Endothelial cell of umbilical vein (primary cell): Measurements from ENCODE around the gene SRSF1. TPM values are rescaled to one million over a fixed set of nuclear protein-coding genes. Genes with fewer than 3 reads are reported as not detected.

Experiments used
- BruUV-seq: library from RNA; stranded (reverse); fragments of 400-500 nt; replicated peaks from 2 replicates; lab custom pipeline; 2021; lab: Mats Ljungman, UMichigan
- CTCF ChIA-PET: fragments of 300-600, 350-600 bp; sonication (Branson Sonifier 250); formaldehyde crosslinking; loops from one replicate; lab custom pipeline; 2021; ENCODE audit warnings: antibody characterized with exemption, inconsistent platforms; lab: Charles Lee
- POLR2A ChIA-PET: fragments of 300-600, 350-600 bp; sonication (Branson Sonifier 250); formaldehyde crosslinking; loops from one replicate; lab custom pipeline; 2021; ENCODE audit warnings: antibody characterized with exemption, inconsistent platforms; lab: Charles Lee
- DNase-seq: peaks from one replicate; pipeline ENCODE4 v3.0.0-alpha.2; 2011; ENCODE audit warnings: low read depth, low spot score
- FAIRE-seq: peaks from 2 replicates; lab custom pipeline; 2011; peaks lifted over from hg19 to GRCh38; lab: Jason Lieb, UNC
- H2AFZ ChIP-seq: 2 replicates; pipeline ENCODE4 v1.6.0; 2012; ENCODE audit warnings: low read depth, low read length, control low read depth, inconsistent platforms
- H3K27ac ChIP-seq: 2 replicates; pipeline ENCODE4 v1.5.1; 2011; ENCODE audit warnings: low read depth, mild to moderate bottlenecking, control low read depth, low read length, moderate library complexity; ENCODE audit not compliant: insufficient read depth
- H3K27me3 ChIP-seq, 2 experiments: 2 replicates each; pipeline versions ENCODE4 v1.6.0 to v1.6.1; 2011; ENCODE audit warnings: low read length in 2 of 2, mixed read lengths in 1 of 2; ENCODE audit not compliant: control insufficient read depth in 2 of 2, insufficient read depth in 2 of 2
- H3K36me3 ChIP-seq, 2 experiments: 2 replicates in 1 of 2; 3 replicates in 1 of 2; pipeline ENCODE4 v1.5.1; 2011; ENCODE audit warnings: low read length in 2 of 2, mild to moderate bottlenecking in 1 of 2, moderate library complexity in 1 of 2; ENCODE audit not compliant: control insufficient read depth in 2 of 2, insufficient read depth in 2 of 2; ENCODE audit errors: extremely low read depth in 1 of 2
- H3K4me1 ChIP-seq: 3 replicates; pipeline ENCODE4 v1.5.1; 2011; ENCODE audit warnings: mild to moderate bottlenecking, low read length; ENCODE audit not compliant: control insufficient read depth, insufficient read depth; ENCODE audit errors: extremely low read depth
- H3K4me2 ChIP-seq: 2 replicates; pipeline ENCODE4 v1.6.1; 2011; ENCODE audit warnings: low read length, control low read depth, mixed read lengths; ENCODE audit not compliant: insufficient read depth
- H3K4me3 ChIP-seq, 3 experiments: fragments of 200-600 bp in 1 of 3; sonication (generic), shearing (Covaris generic) in 1 of 3; replicated peaks in 1 of 3; 2 replicates each; pipeline ENCODE4 v1.5.1; 2011 to 2016; ENCODE audit warnings: control low read depth in 3 of 3, low read length in 3 of 3, mild to moderate bottlenecking in 2 of 3, inconsistent platforms in 1 of 3, low read depth in 1 of 3, moderate library complexity in 1 of 3; ENCODE audit not compliant: insufficient read depth in 1 of 3
- H3K79me2 ChIP-seq: 2 replicates; pipeline ENCODE4 v1.6.0; 2012; ENCODE audit warnings: low read length, inconsistent platforms; ENCODE audit not compliant: control insufficient read depth, insufficient read depth
- H3K9ac ChIP-seq: replicated peaks from 2 replicates; pipeline ENCODE3; 2011; ENCODE audit warnings: low read length, control low read depth; ENCODE audit not compliant: insufficient read depth; ENCODE audit errors: extremely low read depth
- H3K9me1 ChIP-seq: replicated peaks from 3 replicates; pipeline ENCODE4 v1.6.0; 2011; ENCODE audit warnings: mild to moderate bottlenecking, low read length; ENCODE audit not compliant: control insufficient read depth, insufficient read depth; ENCODE audit errors: extremely low read depth
- H3K9me3 ChIP-seq: replicated peaks from 2 replicates; pipeline ENCODE4 v1.5.1; 2012; ENCODE audit warnings: low read length, inconsistent platforms; ENCODE audit not compliant: control insufficient read depth, insufficient read depth
- H4K20me1 ChIP-seq: replicated peaks from 2 replicates; pipeline ENCODE3; 2011; ENCODE audit warnings: mild to moderate bottlenecking, low read length; ENCODE audit not compliant: control insufficient read depth, insufficient read depth; ENCODE audit errors: extremely low read depth
- CTCF ChIP-seq, 2 donors: IDR thresholded peaks; 1 replicate in 1 of 2; 2 replicates in 1 of 2; pipeline ENCODE4 v1.5.1; 2011; ENCODE audit warnings: low read length in 2 of 2, mild to moderate bottlenecking in 2 of 2, moderate library complexity in 2 of 2, control low read depth in 1 of 2, inconsistent platforms in 1 of 2, low read depth in 1 of 2; ENCODE audit not compliant: insufficient read depth in 1 of 2; ENCODE audit errors: extremely low read depth in 1 of 2
- EZH2 ChIP-seq: IDR thresholded peaks from 2 replicates; pipeline ENCODE4 v1.6.1; 2012; ENCODE audit warnings: borderline replicate concordance, low read depth, mild to moderate bottlenecking, moderate library complexity, low read length, inconsistent platforms; ENCODE audit not compliant: severe bottlenecking
- FOS ChIP-seq: IDR thresholded peaks from 2 replicates; pipeline ENCODE4 v1.6.1; 2011; ENCODE audit warnings: mild to moderate bottlenecking, low read length, moderate library complexity, borderline replicate concordance; ENCODE audit not compliant: insufficient read depth
- GATA2 ChIP-seq: IDR thresholded peaks from 2 replicates; pipeline ENCODE4 v1.7.0; 2011; ENCODE audit warnings: low read depth, mild to moderate bottlenecking, moderate library complexity, mixed read lengths, low read length; ENCODE audit not compliant: insufficient read length, insufficient read depth
- JUN ChIP-seq: IDR thresholded peaks from 2 replicates; pipeline ENCODE4 v1.6.1; 2011; ENCODE audit warnings: borderline replicate concordance, low read depth; ENCODE audit not compliant: insufficient read length, insufficient read depth
- MAX ChIP-seq: IDR thresholded peaks from 2 replicates; pipeline ENCODE4 v1.6.1; 2011; ENCODE audit not compliant: insufficient read depth, insufficient read length
- MYC ChIP-seq: IDR thresholded peaks from one replicate; pipeline ENCODE4 v1.6.1; 2011; ENCODE audit warnings: mild to moderate bottlenecking, low read depth, low read length
- POLR2A ChIP-seq: IDR thresholded peaks from 2 replicates; pipeline ENCODE4 v1.6.1; 2012; ENCODE audit warnings: low read depth, mild to moderate bottlenecking, control low read depth, low read length
- POLR2AphosphoS5 ChIP-seq: IDR thresholded peaks from 2 replicates; pipeline ENCODE4 v1.6.1; 2012; ENCODE audit warnings: low read depth, mild to moderate bottlenecking, control low read depth, low read length, moderate library complexity; ENCODE audit not compliant: insufficient read depth
- dilution Hi-C: fragments of 300-500 bp; cut with MboI; formaldehyde crosslinking; loops from one replicate; pipeline ENCODE4 v1.15.0; 2019; ENCODE audit warnings: low sequenced_read_pairs; ENCODE audit not compliant: extremely low pct_ligation_motif_present
- intact Hi-C: fragments of 100-400 bp; cut with micrococcal nuclease; formaldehyde crosslinking; loops from one replicate; pipeline ENCODE4 v1.10.0; 2022
- polyA plus RNA-seq, 4 experiments: library from polyadenylated mRNA; depleted of rRNA in 3 of 4; stranded (reverse) in 3 of 4; unstranded in 1 of 4; fragments of >200 nt; gene quantifications; 2 replicates each; pipeline versions ENCODE4 v1.2.1 to v1.2.3, GENCODE V29; 2011 to 2012; ENCODE audit warnings: missing spikeins in 1 of 4
- total RNA-seq: library from RNA; stranded (reverse); gene quantifications from 2 replicates; pipeline ENCODE4 v1.2.3, GENCODE V29; 2021

Gene SRSF1
- total and polyA plus RNA-seq, 2 donors (not counting 3 experiments of a cell fraction or from before 2014, with no cell fraction given): 133 to 316 TPM

- FAIRE-seq: no peak
- no peak overlapping the region for H2AFZ ChIP-seq
Observed at GRCh38 chr17:58032691-58033415, 25.8 kb upstream of the SRSF1 start.

More at GRCh38 chr17:58032691-58033415, 25.8 kb upstream of the SRSF1 start:
- Histone ChIP-seq H3K9ac (no peak overlapping the region), H4K20me1 (no peaks in the 10 kb centered on the region), H3K9me3 (no peaks in the 10 kb centered on the region), H3K9me1 (no peaks in the 10 kb centered on the region), H3K36me3 (no peaks in the 10 kb centered on the region), H3K4me2 (no peak overlapping the region), H3K79me2 (no peaks in the 10 kb centered on the region), H3K27ac (no peak overlapping the region), H3K4me3 (no peak overlapping the region), H3K27me3 (peaks cover 2 to 6% of the 10 kb centered on the region in 2 experiments), H3K4me1 (no peaks in the 10 kb centered on the region)
- intact Hi-C loops (no loop called here), dilution Hi-C loops (no loop called here)
- ChIA-PET POLR2A (interaction anchor here (0.6 kb wide), 1 partner anchor 980 kb away, joined by 3 read pairs; no protein-coding TSS in a partner anchor), CTCF (no interaction called here)
- no TSS peak for BruUV-seq
- TF ChIP-seq GATA2 (no peak), POLR2A (no peak), JUN (no peak), MAX (no peak), MYC (no peak), EZH2 (no peak), CTCF (IDR thresholded peaks at IDR 0.05; ENCODE audit: extremely low read depth in 1 of 2, insufficient read depth in 1 of 2, low read depth in 1 of 2, low read length in 2 of 2) (no peak), FOS (no peak), POLR2AphosphoS5 (no peak)
- no peak for DNase-seq
